ENCODE data around the gene PDZK1.
A peak's percentile ranks its signal among the peaks of the same experiment; 100 is the strongest.
"Not testable (repeated sequence)": the region's sequence is repeated elsewhere in the genome, so short reads cannot be mapped to it uniquely, and the experiment has no call there.

Gene PDZK1

GRCh38 chr1:145710291-145711027 lies 3.3 kb upstream of the PDZK1 start:
- no peak for DNase-seq (ENCODE audit: low read depth)

- DNase-seq (ENCODE audit: low read depth): no peak
Measured at GRCh38 chr1:145708063-145708462, 895 bp upstream of the PDZK1 start.

- no peak for DNase-seq (ENCODE audit: low read depth)
Measured at GRCh38 chr1:145706086-145706664, 993 bp downstream of the PDZK1 start.

GRCh38 chr1:145705622-145706021 lies 1.5 kb downstream of the PDZK1 start:
- DNase-seq (ENCODE audit: low read depth): no peak

- DNase-seq (ENCODE audit: low read depth): no peak
Measured at GRCh38 chr1:145702826-145703225, 4.3 kb downstream of the PDZK1 start.

GRCh38 chr1:145702052-145702451 lies 5.1 kb downstream of the PDZK1 start:
- no peak for DNase-seq (ENCODE audit: low read depth)

- DNase-seq (ENCODE audit: low read depth): no peak
Measured at GRCh38 chr1:145701306-145701862, 5.8 kb downstream of the PDZK1 start.

GRCh38 chr1:145696630-145696960 lies 10.6 kb downstream of the PDZK1 start:
- no peak for DNase-seq (ENCODE audit: low read depth)

GRCh38 chr1:145695821-145696629 lies 11.1 kb downstream of the PDZK1 start:
- no peak for DNase-seq (ENCODE audit: low read depth)

- DNase-seq (ENCODE audit: low read depth): no peak
Measured at GRCh38 chr1:145692785-145693443, 14.3 kb downstream of the PDZK1 start.

GRCh38 chr1:145690587-145691558 lies 16.3 kb downstream of the PDZK1 start:
- DNase-seq (ENCODE audit: low read depth): peak; percentile 60

- DNase-seq (ENCODE audit: low read depth): no peak
Measured at GRCh38 chr1:145689922-145690321, 17.2 kb downstream of the PDZK1 start.

- DNase-seq (ENCODE audit: low read depth): no peak
Measured at GRCh38 chr1:145688924-145689323, 18.2 kb downstream of the PDZK1 start.

- no peak for DNase-seq (ENCODE audit: low read depth)
Measured at GRCh38 chr1:145688328-145688727, 18.8 kb downstream of the PDZK1 start.

- not testable (repeated sequence) for DNase-seq (ENCODE audit: low read depth)
Measured at GRCh38 chr1:145686078-145686477, 21.1 kb downstream of the PDZK1 start.

GRCh38 chr1:145684858-145685257 lies 22.3 kb downstream of the PDZK1 start:
- not testable (repeated sequence) for DNase-seq (ENCODE audit: low read depth)

- DNase-seq (ENCODE audit: low read depth): not testable (repeated sequence)
Measured at GRCh38 chr1:145673217-145673616, 34.0 kb downstream of the PDZK1 start.

GRCh38 chr1:145670995-145671745 lies 36.0 kb downstream of the PDZK1 start:
- DNase-seq (ENCODE audit: low read depth): not testable (repeated sequence)

GRCh38 chr1:145665015-145665414 lies 42.2 kb downstream of the PDZK1 start:
- not testable (repeated sequence) for DNase-seq (ENCODE audit: low read depth)

- DNase-seq (ENCODE audit: low read depth): not testable (repeated sequence)
Measured at GRCh38 chr1:145662502-145662901, 44.7 kb downstream of the PDZK1 start.
